GM21526 (cell line): ENCODE measurements around the gene VPS8.
"Not testable (repeated sequence)": the region's sequence is repeated elsewhere in the genome, so short reads cannot be mapped to it uniquely, and the experiment has no call there.

Experiments
- ATAC-seq: cut with Tn5 transposase; IDR thresholded peaks from one replicate; pipeline ENCODE4 v1.9.1; 2021; ENCODE audit warnings: moderate library complexity; ENCODE audit not compliant: unreplicated experiment, low FRiP score

VPS8 gene

GRCh38 chr3:184968115-184968514, 156.1 kb downstream of the VPS8 start:
- ATAC-seq = no peak

- no peak for ATAC-seq
Observed at GRCh38 chr3:184970186-184970585, 158.2 kb downstream of the VPS8 start.

DNA sequence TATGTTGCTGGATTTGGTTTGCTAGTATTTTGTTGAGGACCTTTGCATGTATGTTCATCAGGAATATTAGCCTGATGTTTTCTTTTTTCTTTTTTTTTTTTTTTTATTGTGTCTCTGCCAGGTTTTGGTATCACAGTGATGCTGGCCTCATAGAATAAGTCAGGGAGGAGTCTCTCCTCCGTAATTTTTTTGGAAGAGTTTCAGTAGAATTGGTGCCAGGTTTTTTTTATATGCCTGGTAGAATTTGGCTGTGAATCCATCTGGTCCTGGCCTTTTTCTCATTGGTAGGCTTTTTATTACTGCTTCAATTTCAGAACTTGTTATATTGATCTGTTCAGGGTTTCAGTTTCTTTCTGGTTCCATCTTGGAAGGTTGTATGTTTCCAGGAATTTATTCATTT, 165.8 kb downstream of the VPS8 start:
- ATAC-seq = no peak

DNA sequence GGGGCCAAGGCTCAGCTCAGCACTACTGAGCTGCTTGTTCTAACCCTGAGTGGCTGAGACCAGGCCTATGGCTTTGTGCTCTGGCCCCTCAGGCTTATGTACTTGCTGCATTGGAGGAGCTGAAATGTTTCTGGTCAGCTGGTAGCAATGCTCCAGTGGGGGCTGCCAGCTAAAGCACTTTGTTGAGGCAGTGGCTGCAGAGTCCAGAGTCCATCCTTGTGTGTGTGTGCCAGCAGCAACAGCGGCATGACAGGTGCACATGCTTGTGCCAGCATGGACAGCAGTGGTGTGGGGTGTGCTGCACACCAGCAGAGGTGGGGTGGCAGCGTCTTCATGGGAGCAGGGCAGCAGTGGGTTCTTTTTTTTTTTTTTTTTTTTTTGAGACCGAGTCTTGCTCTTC, 169.1 kb downstream of the VPS8 start:
- ATAC-seq = no peak

GRCh38 chr3:184982076-184982475, 170.1 kb downstream of the VPS8 start:
- no peak for ATAC-seq

GRCh38 chr3:184985586-184985985, 173.6 kb downstream of the VPS8 start:
- no peak for ATAC-seq

DNA sequence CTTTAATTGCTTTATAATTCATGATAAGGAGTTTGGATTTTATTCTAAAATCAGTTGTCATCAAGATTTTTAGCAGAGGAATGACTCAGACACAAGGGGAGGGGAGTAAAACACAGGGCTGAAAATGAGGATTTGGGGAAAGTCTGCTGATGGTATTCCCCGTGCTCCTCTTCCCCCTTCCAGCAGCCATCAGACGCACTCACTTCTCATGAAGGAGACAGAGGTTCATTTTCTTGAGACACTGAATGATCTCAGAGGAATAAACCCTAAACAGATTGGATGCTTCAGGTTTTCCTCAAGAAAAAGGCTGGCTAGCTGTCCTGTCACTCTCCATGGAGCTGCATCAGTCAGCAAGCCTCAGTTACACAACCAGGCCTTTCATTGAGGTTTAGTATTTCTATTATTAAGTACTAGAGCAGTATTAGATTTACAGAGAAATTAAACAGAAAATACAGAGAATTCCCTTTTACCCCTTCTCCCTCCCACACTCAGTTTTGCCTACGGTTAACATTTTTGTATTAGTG, 174.5 kb downstream of the VPS8 start:
- no peak for ATAC-seq

GRCh38 chr3:184993394-184993793, 181.4 kb downstream of the VPS8 start:
- ATAC-seq = no peak

- not testable (repeated sequence) for ATAC-seq
Observed at GRCh38 chr3:185003876-185004275, 191.9 kb downstream of the VPS8 start.

DNA sequence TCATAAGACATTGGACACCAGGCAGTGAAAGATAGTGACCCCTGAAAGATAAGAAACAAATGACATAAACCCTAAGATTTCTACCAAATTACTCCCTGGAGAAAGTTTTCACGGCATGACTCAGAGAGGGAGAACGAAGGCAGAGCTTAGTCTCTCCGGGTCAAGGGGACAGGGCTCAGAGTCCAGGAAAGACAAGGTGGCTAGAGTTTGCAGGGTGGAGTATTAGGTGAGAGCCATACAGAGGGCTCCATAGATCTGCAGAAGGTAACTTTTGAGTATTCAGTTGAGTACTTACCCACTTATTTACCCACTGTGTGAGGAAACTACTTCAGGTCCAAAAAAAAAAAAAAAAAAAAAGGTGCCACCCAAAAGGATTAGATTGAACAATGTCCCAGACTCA, 197.7 kb downstream of the VPS8 start:
- ATAC-seq = no peak

- not testable (repeated sequence) for ATAC-seq
Observed at GRCh38 chr3:185017584-185017983, 205.6 kb downstream of the VPS8 start.

- ATAC-seq = not testable (repeated sequence)
Observed at GRCh38 chr3:185017996-185018395, 206.0 kb downstream of the VPS8 start.

- ATAC-seq = no peak
Observed at GRCh38 chr3:185021256-185021655, 209.3 kb downstream of the VPS8 start.

GRCh38 chr3:185024406-185024805, 212.4 kb downstream of the VPS8 start:
- no peak for ATAC-seq

DNA sequence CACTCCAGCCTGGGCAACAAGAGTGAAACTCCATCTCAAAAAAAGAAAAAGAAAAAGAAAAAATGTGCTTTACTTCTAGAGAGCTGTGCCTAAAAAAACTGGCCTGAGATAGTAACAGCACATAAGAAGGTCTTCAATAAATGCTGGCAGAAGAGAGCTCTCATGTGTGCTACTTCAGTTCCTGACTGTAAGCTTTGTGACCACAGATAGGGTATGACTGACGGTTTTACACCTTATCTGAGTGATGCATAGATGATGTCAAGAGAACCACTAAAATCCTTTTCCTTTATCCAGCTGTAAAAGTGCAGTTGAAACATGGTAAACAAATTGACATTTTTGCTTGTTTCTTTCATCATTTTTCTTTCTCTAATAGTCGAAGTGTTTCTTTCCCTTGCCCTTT, 213.0 kb downstream of the VPS8 start:
- ATAC-seq = no peak

DNA sequence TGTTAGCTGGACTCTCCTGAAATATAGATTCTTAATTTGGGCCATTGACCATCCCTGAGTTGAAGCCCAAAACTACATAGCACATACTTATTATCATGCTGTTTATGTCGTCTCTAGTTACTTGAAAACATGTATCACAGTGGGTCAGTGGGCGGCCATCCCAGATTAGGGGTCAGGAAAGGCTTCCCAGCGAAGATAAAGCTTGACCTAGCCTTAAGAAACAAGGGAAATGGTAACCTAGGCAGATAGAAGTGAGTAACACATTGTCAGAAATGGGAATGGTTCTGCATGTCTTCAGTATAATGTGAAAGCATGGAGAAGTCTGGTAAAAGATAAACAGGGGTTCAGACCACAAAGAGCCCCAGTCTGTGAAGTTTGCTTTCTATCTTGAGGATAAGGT, 216.2 kb downstream of the VPS8 start:
- no peak for ATAC-seq

GRCh38 chr3:185029086-185029485, 217.1 kb downstream of the VPS8 start:
- ATAC-seq = no peak

DNA sequence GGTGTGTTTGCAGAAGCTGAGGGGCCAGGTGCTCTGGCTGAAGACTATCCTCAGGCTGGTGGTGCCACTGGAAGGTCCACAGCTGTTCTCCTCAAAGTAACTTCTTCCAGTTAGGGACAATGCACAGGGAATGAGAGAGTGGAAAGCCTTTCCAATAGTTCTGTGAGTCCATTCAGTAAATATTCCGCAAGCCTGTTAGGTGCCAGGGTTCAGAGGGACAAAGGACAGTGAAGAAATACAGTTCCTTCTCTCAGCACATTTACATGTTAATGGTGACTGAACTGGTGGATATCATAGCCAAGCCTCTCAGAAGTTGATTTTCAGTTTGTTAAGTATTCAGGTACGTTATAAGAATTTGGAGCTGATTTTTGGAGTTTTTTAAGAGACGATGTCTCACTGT, 218.4 kb downstream of the VPS8 start:
- ATAC-seq = no peak

GRCh38 chr3:185030951-185031350, 219.0 kb downstream of the VPS8 start:
- ATAC-seq = no peak

GRCh38 chr3:185037801-185038200, 225.8 kb downstream of the VPS8 start:
- no peak for ATAC-seq

GRCh38 chr3:185040425-185040824, 228.5 kb downstream of the VPS8 start:
- no peak for ATAC-seq

- ATAC-seq = no peak
Observed at GRCh38 chr3:185041540-185041939, 229.6 kb downstream of the VPS8 start.
